ENCODE data around the gene EIF6. TPM values are rescaled to one million over a fixed set of nuclear protein-coding genes. Genes with fewer than 3 reads are reported as not detected.

Gene EIF6
- total and polyA plus RNA-seq, 2 of the 8 experiments (the other 6 are each of a cell fraction or from before 2014, with no cell fraction given), result 184 to 319 TPM

- no peak for FAIRE-seq
- DNase-seq (ENCODE audit: low read depth in 1 of 2, low spot score in 2 of 2), result no peak
- Histone ChIP-seq H3K79me1 (ENCODE audit: low read depth, low read length) (peaks cover 11% of the 10 kb centered on the region; the same call in 1 of the 2 replicates), H2BK120ac (replicated peaks; ENCODE audit: low read depth, low read length) (no peak overlapping the region), H3K9me3 (ENCODE audit: insufficient read depth in 2 of 2, low read depth in 1 of 2, low read length in 1 of 2) (no peaks in the 10 kb centered on the region), H3K23me2 (ENCODE audit: low read depth, low read length) (peaks cover 8% of the 10 kb centered on the region), H3K4me3 (ENCODE audit: extremely low read depth in 1 of 4, insufficient read depth in 2 of 4, low read depth in 3 of 4, low read length in 4 of 4) (no peak overlapping the region), H2BK5ac (ENCODE audit: low read depth, low read length) (no peak overlapping the region), H4K8ac (ENCODE audit: extremely low read depth, insufficient read depth, low read length) (peak overlapping the region; percentile 57; the same call in 1 of the 2 replicates), H3K14ac (ENCODE audit: insufficient read length) (no peak overlapping the region), H3K27ac (ENCODE audit: low read depth, low read length) (no peak overlapping the region), H4K91ac (replicated peaks; ENCODE audit: insufficient read length, low read length) (no peak overlapping the region), H3K23ac (ENCODE audit: insufficient read length) (no peak overlapping the region), H2BK12ac (ENCODE audit: low read depth, low read length) (no peak overlapping the region), H3K36me3 (ENCODE audit: control insufficient read depth in 2 of 4, insufficient read depth in 4 of 4, low read length in 3 of 4) (peaks cover 3 to 10% (median 4%) of the 10 kb centered on the region in 4 experiments; a peak in 5 of 8 replicates), H3K27me3 (replicated peaks in 1 of 4; ENCODE audit: control insufficient read depth in 3 of 4, extremely low read depth in 1 of 4, insufficient read depth in 3 of 4, low read length in 3 of 4) (no peaks in the 10 kb centered on the region), H4K20me1 (replicated peaks in 1 of 2; ENCODE audit: control insufficient read depth in 1 of 2, insufficient read depth in 2 of 2, low read length in 2 of 2) (peaks cover 0 to 2% of the 10 kb centered on the region in 2 experiments), H3K56ac (replicated peaks; ENCODE audit: insufficient read length, low read depth, low read length) (no peak overlapping the region), H2BK15ac (ENCODE audit: low read length) (no peak overlapping the region), H2AK5ac (ENCODE audit: low read depth, low read length) (no peak overlapping the region; the same call in 1 of the 2 replicates), H3K4me1 (replicated peaks in 1 of 4; ENCODE audit: control insufficient read depth in 3 of 4, insufficient read depth in 4 of 4, low read length in 3 of 4) (peaks cover 3 to 8% (median 5%) of the 10 kb centered on the region in 4 experiments; a peak in 6 of 7 replicates), H2AFZ (ENCODE audit: low read length) (no peak overlapping the region), H3K4me2 (ENCODE audit: insufficient read depth in 1 of 2, low read depth in 2 of 2, low read length in 2 of 2) (peak overlapping the region in 1 of 2 experiments; percentile 94; a peak in 1 of 4 replicates), H2BK20ac (ENCODE audit: low read length) (no peak overlapping the region), H3K79me2 (ENCODE audit: control insufficient read depth in 1 of 2, insufficient read depth in 2 of 2, low read length in 2 of 2) (peaks cover 9 to 28% of the 10 kb centered on the region in 2 experiments), H4K5ac (ENCODE audit: insufficient read length, low read depth, low read length) (no peak overlapping the region), H3K4ac (replicated peaks; ENCODE audit: insufficient read length, low read depth, low read length) (no peak overlapping the region), H3K18ac (ENCODE audit: extremely low read depth, low read length) (no peak overlapping the region), H3K9ac (replicated peaks in 1 of 4; ENCODE audit: extremely low read depth in 1 of 4, low read depth in 3 of 4, low read length in 3 of 4) (no peak overlapping the region)
- WGBS, 2 experiments (ENCODE audit: extremely low coverage in 1 of 2, insufficient coverage in 1 of 2, insufficient read length in 1 of 2, insufficient replicate concordance in 2 of 2, low coverage in 1 of 2, low lambda C conversion rate in 2 of 2, missing lambda C conversion rate in 1 of 2), result 94% methylated on average over 12 of the region's 12 CpGs; no CpG with 5 or more reads in 1 of the 2 experiments
- CTCF ChIA-PET (ENCODE audit: partially characterized antibody), result interaction anchor here (0.8 to 1.5 kb wide), 3 partner anchors 17 to 286 kb away, joined by 3 to 5 read pairs (median 3); no protein-coding TSS in a partner anchor
- POLR2A ChIA-PET (ENCODE audit: partially characterized antibody), result interaction anchor here (1.6 kb wide), 1 partner anchor 12 kb away, joined by 3 read pairs; no protein-coding TSS in a partner anchor
- TF ChIP-seq POLR2AphosphoS5 (IDR thresholded peaks at IDR 0.05; ENCODE audit: low read depth, low read length) (no peak), SUZ12 (IDR thresholded peaks at IDR 0.05; ENCODE audit: low read length) (no peak), RBBP5 (IDR thresholded peaks at IDR 0.05; ENCODE audit: borderline replicate concordance, low read depth, low read length) (no peak), HDAC6 (IDR thresholded peaks at IDR 0.05; ENCODE audit: low read depth, low read length) (no peak), SIN3A (conservative IDR thresholded peaks at IDR 0.05 in 1 of 2, IDR thresholded peaks at IDR 0.05 in 1 of 2; ENCODE audit: low read depth in 1 of 2, low read length in 2 of 2) (no peak), CBX5 (IDR thresholded peaks at IDR 0.05; ENCODE audit: low read depth, low read length) (no peak), ATF2 (IDR thresholded peaks at IDR 0.05; ENCODE audit: low read length) (no peak), CHD2 (IDR thresholded peaks at IDR 0.05; ENCODE audit: low read length) (no peak), JUN (IDR thresholded peaks at IDR 0.05; ENCODE audit: low read depth, low read length) (no peak), SIX5 (IDR thresholded peaks at IDR 0.05; ENCODE audit: low read depth, low read length) (no peak)
Measured at GRCh38 chr20:35286077-35286898, 1.7 kb upstream of the EIF6 start.

Measured in H1 (cell line).